ENCODE data around the gene ZNF239.
"Not testable (repeated sequence)": the region's sequence is repeated elsewhere in the genome, so short reads cannot be mapped to it uniquely, and the experiment has no call there.

Gene ZNF239

GRCh38 chr10:43573250-43574000 is 991 bp downstream of the ZNF239 start:
- DNase-seq (ENCODE audit: insufficient read length) (no peak), FAIRE-seq (no peak)
- no peak for TF ChIP-seq POLR2AphosphoS5 (IDR thresholded peaks at IDR 0.05; ENCODE audit: low read depth, low read length)
- no peak for TF ChIP-seq POLR2A (IDR thresholded peaks at IDR 0.05; ENCODE audit: low read depth, low read length)
- TF ChIP-seq TAF1 (IDR thresholded peaks at IDR 0.05; ENCODE audit: borderline replicate concordance, low read depth, low read length) = no peak

DNA sequence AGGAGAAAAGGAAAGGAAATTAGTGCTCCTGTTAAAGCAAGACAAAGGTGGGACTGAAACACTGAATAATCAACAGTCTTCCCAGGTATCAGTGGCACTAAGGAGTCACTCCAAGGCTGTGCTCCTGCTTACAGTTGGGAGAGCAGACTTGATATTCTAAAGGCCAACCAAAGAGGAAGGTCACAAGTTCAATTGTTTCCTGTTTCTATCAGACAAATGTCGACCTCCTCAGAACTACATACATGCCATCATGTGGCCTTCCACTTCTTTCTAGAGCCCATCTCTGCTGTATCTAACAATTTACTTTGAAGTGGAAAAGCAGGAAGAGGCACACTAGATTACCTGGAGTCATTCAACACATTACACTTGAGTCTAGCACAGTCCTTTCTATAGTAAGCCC is 3.4 kb downstream of the ZNF239 start:
- TF ChIP-seq POLR2A (IDR thresholded peaks at IDR 0.05; ENCODE audit: low read depth, low read length) (no peak), TAF1 (IDR thresholded peaks at IDR 0.05; ENCODE audit: borderline replicate concordance, low read depth, low read length) (no peak), POLR2AphosphoS5 (IDR thresholded peaks at IDR 0.05; ENCODE audit: low read depth, low read length) (no peak)
- DNase-seq (ENCODE audit: insufficient read length) (no peak), FAIRE-seq (no peak)

DNA sequence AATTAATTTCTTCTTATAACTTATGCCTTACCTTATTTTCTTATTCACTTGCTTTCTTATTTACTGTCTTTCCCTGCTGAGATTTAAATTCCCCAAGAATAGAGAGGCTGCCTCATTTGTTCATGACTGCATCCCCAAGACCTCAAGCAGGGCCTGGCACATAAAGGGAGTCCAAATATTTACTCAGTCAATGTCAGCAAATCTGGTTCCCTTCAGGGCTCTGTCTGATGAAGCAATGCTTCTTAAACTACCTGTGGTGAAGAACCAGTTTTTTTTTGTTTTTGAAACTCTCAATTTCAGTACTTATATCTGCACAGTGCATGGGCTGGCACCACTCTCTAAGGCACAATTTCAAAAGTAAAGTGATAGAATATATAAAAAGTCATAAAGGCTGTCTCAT is 4.7 kb downstream of the ZNF239 start:
- no peak for DNase-seq (ENCODE audit: insufficient read length)
- no peak for FAIRE-seq
- TF ChIP-seq POLR2A (IDR thresholded peaks at IDR 0.05; ENCODE audit: low read depth, low read length) (no peak), TAF1 (IDR thresholded peaks at IDR 0.05; ENCODE audit: borderline replicate concordance, low read depth, low read length) (no peak), POLR2AphosphoS5 (IDR thresholded peaks at IDR 0.05; ENCODE audit: low read depth, low read length) (no peak)

- no peak for TF ChIP-seq POLR2AphosphoS5 (IDR thresholded peaks at IDR 0.05; ENCODE audit: low read depth, low read length)
- FAIRE-seq (no peak), DNase-seq (ENCODE audit: insufficient read length) (no peak)
These were observed 17.2 kb downstream of the ZNF239 start for GRCh38 chr10:43557214-43557613.

GRCh38 chr10:43543746-43544145 is 30.7 kb downstream of the ZNF239 start:
- FAIRE-seq; DNase-seq (ENCODE audit: insufficient read length): not testable (repeated sequence)

DNA sequence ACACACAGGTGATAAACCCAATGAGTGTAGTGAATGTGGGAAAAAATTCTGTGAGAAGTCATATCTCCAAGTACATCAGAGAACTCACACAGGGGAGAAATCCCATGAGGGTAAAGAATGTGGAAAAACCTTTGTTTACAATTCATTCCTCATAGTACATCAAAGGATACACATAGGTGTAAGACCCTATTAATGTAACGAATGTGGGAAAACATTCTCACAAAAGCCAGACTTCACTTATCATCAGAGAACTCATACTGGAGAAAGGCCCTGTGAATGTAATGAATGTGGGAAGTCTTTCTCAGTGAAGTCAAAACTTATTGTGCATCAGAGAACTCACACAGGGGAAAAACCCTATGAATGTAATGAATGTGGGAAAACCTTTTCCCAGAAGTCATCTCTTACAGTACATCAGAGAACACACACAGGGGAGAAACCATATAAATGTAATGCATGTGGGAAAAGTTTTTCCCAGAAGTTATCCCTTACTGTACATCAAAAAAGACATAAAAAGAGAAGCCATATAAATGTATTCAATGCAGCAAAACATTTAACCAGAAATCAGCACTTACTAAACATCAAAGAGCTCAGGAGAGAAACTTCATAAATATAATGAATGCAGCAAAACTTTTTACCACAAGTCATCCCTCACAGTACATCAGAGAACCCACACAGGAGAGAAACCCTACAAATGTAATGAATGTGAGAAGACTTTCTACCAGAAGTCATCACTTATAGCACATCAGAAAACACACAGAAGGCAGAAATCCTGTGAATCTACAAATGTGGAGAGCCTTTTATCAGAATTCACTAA is 49.8 kb downstream of the ZNF239 start:
- TF ChIP-seq POLR2A (IDR thresholded peaks at IDR 0.05; ENCODE audit: low read depth, low read length) (no peak), POLR2AphosphoS5 (IDR thresholded peaks at IDR 0.05; ENCODE audit: low read depth, low read length) (no peak), TAF1 (IDR thresholded peaks at IDR 0.05; ENCODE audit: borderline replicate concordance, low read depth, low read length) (no peak)
- FAIRE-seq (no peak), DNase-seq (ENCODE audit: insufficient read length) (no peak)

Data from GM12892 (cell line).